ENCODE results near the gene UROD.

DNA sequence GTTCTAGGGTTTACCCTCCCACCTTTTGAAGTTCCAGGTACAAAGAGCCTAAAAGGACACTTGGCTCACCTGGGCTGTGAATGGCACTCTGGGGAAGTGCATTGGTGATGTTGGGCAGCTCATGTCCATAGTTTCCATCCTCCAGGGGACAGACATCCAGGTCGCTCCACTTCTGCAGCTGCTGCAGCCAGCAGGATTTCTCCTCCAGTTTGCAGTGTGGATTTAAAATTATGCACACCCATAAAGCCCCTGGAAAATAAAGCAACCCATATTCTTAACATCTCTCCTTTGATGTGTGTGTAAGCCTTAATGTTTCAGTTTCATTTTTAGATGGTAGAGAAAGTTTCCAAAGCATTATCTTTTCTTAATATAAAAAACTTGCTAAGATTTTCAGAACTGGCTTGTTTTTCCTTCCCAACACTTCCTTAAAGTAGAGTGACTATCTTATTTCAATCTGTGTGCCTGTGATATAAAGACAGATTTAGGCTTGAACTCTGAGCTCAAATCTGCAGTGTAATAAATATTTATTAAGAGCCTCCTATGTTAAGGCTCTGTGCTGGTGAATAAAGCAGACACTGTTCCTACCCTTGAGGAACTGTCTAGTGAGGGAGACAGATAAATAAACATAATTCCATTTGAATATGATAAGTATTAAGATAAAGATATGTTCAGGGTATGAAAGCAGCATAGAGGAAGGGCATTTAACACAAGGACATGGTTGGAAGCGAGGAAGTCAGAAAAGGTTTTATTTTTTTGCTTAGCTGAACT is 39.1 kb downstream of the UROD start:
- TF ChIP-seq POLR2AphosphoS5 (IDR thresholded peaks at IDR 0.05; ENCODE audit: low read depth, low read length): no peak
- no peak for TF ChIP-seq POLR2A (IDR thresholded peaks at IDR 0.05; ENCODE audit: low read depth, low read length)

Data from GM12891 (cell line).